HepG2 (cell line): Measurements from ENCODE around the gene OPA3. TPM values are rescaled to one million over a fixed set of nuclear protein-coding genes. Genes with fewer than 3 reads are reported as not detected.

Experiments
- ARNTL ChIP-seq: sonication (generic); formaldehyde crosslinking; IDR thresholded peaks from 2 replicates; pipeline ENCODE4 v1.4.0; 2020; ENCODE audit warnings: mild to moderate bottlenecking, missing genetic modification reagents
- CTCF ChIP-seq: sonication (generic); formaldehyde crosslinking; IDR thresholded peaks from 2 replicates; pipeline ENCODE4 v1.5.0; 2020; ENCODE audit warnings: mild to moderate bottlenecking, missing genetic modification reagents, moderate library complexity
- EP300 ChIP-seq, 3 experiments: sonication (generic) in 1 of 3; formaldehyde crosslinking in 1 of 3; IDR thresholded peaks; 2 replicates each; pipeline versions ENCODE4 v1.5.1 to v1.6.1; 2011 to 2020; ENCODE audit warnings: low read depth in 2 of 3, low read length in 2 of 3, borderline replicate concordance in 1 of 3, improper control_type of control experiment in 1 of 3, mild to moderate bottlenecking in 1 of 3, missing genetic modification reagents in 1 of 3, moderate library complexity in 1 of 3
- HOXA5 ChIP-seq: sonication (generic); formaldehyde crosslinking; IDR thresholded peaks from 2 replicates; pipeline ENCODE4 v1.4.0; 2020; ENCODE audit warnings: missing genetic modification reagents
- JUN ChIP-seq: sonication (generic); formaldehyde crosslinking; IDR thresholded peaks from 2 replicates; pipeline ENCODE4 v1.4.0; 2020; ENCODE audit warnings: mild to moderate bottlenecking, missing genetic modification reagents
- MNT ChIP-seq: fragments of 450-650 bp; IDR thresholded peaks from 2 replicates; pipeline ENCODE4 v1.6.1; 2016
- PATZ1 ChIP-seq: sonication (generic); formaldehyde crosslinking; IDR thresholded peaks from 2 replicates; pipeline ENCODE4 v1.4.0; 2020; ENCODE audit warnings: missing genetic modification reagents
- PHF20 ChIP-seq: sonication (generic); formaldehyde crosslinking; IDR thresholded peaks from 2 replicates; pipeline ENCODE4 v1.5.0; 2020; ENCODE audit warnings: mild to moderate bottlenecking, missing genetic modification reagents
- PLSCR1 ChIP-seq: sonication (generic); formaldehyde crosslinking; IDR thresholded peaks from 2 replicates; pipeline ENCODE4 v1.5.0; 2020; ENCODE audit warnings: missing genetic modification reagents, mild to moderate bottlenecking, borderline replicate concordance
- ZKSCAN1 ChIP-seq: fragments of 150-350 bp; IDR thresholded peaks from 2 replicates; pipeline ENCODE4 v1.6.1; 2014; ENCODE audit warnings: low read length
- ZNF205 ChIP-seq: IDR thresholded peaks from 2 replicates; pipeline ENCODE4 v1.6.1; 2018; ENCODE audit warnings: missing biosample characterization, missing genetic modification reagents
- ZNF556 ChIP-seq: sonication (generic); formaldehyde crosslinking; IDR thresholded peaks from 2 replicates; pipeline ENCODE4 v1.4.0; 2020; ENCODE audit warnings: mild to moderate bottlenecking, missing genetic modification reagents, borderline replicate concordance
- ZNF570 ChIP-seq: sonication (generic); formaldehyde crosslinking; IDR thresholded peaks from 2 replicates; pipeline ENCODE4 v1.4.0; 2020; ENCODE audit warnings: mild to moderate bottlenecking, missing genetic modification reagents, borderline replicate concordance
- ZNF639 ChIP-seq: conservative IDR thresholded peaks from 2 replicates; pipeline ENCODE4 v1.6.1; 2018; ENCODE audit warnings: missing genetic modification reagents
- ZNF83 ChIP-seq: sonication (generic); formaldehyde crosslinking; IDR thresholded peaks from 2 replicates; pipeline ENCODE4 v1.4.0; 2020; ENCODE audit warnings: missing genetic modification reagents, mild to moderate bottlenecking, borderline replicate concordance
- ZSCAN21 ChIP-seq: sonication (generic); formaldehyde crosslinking; IDR thresholded peaks from 2 replicates; pipeline ENCODE4 v1.8.0; 2022; ENCODE audit warnings: mild to moderate bottlenecking, missing genetic modification reagents, moderate library complexity, borderline replicate concordance
- polyA plus RNA-seq, 8 experiments: library from polyadenylated mRNA; depleted of rRNA in 3 of 8; stranded (reverse) in 7 of 8; unstranded in 1 of 8; fragments of >200 nt; fragmentation: Illumina TruSeq in 4 of 8; extraction: Trizol in 4 of 8; gene quantifications; 2 replicates each; pipeline versions ENCODE4 v1.2.1 to v1.2.3, GENCODE V29; 2011 to 2016; ENCODE audit warnings: low read depth in 4 of 8, missing spikeins in 1 of 8, mixed read lengths in 1 of 8; ENCODE audit not compliant: insufficient read depth in 1 of 8
- total RNA-seq, 5 experiments: library from RNA; depleted of rRNA; stranded (reverse); fragments of >200 nt; fragmentation: Illumina TruSeq; extraction: Trizol; gene quantifications; 2 replicates each; pipeline ENCODE4 v1.2.3, GENCODE V29; 2016; ENCODE audit warnings: low read depth in 1 of 5
- TF ChIP-seq, protein P1 (sequence below): IDR thresholded peaks from 2 replicates; pipeline ENCODE4 v1.6.1; 2012; ENCODE audit warnings: inconsistent platforms
- TF ChIP-seq, protein P2 (sequence below): sonication (generic); formaldehyde crosslinking; IDR thresholded peaks from 2 replicates; pipeline ENCODE4 v1.8.1; 2023; ENCODE audit warnings: mild to moderate bottlenecking, inconsistent platforms, moderate library complexity, missing genetic modification reagents, borderline replicate concordance

OPA3 gene
- total and polyA plus RNA-seq, 2 of the 13 experiments (the other 11 are each of a cell fraction or from before 2014, with no cell fraction given): 8.3 to 17.7 TPM

DNA sequence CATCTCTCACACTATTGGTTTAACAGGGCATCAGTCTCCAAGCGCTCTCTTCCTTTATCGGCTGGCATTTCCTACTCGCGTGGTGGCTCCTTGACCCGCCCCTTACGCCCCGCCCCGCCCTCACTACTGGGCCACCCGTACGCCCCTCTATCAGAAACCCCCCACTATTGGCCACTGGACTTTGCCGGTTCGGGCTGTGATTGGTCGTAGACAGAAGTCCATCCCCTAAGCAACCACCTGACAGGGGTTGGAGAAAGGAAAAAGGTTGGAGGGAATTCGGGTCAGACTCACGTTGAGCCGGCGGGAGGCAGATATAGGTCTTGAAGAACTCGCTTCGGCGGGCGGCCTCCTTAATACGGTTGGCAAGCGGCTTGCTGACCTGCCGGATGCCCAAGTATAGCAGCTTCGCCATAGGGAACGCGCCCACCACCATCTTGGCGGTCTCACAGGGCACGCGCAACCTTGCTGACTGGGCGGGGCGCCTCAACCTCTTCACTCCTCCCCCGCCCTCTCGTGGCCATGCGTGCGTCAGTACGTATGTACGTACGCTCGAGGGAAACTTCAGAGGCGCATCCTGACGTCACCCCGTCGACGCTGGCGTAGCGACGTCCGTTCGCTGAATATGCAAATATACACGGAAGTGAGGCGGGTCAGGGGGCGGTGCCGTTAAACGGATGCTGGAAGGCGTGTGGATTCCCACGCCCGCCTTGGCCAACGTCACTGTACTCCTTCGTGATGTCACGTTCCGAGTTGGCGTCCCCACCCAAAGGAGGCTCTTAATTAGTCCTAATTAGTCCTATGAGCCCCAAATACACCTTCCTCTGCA, at the start of gene OPA3 (continued):
- TF ChIP-seq JUN (CRISPR knock-in tag) (no peak), ZSCAN21 (CRISPR knock-in tag) (peak; percentile 72; the same call in 1 of the 2 replicates), PLSCR1 (no peak), ZNF205 (no peak; the same call in 1 of the 2 replicates), ARNTL (CRISPR knock-in tag) (0 out of 2 replicates have a peak, but pooled peaks have one; percentile 33), MNT (peak; percentile 60), HOXA5 (CRISPR knock-in tag) (no peak), PATZ1 (CRISPR knock-in tag) (peak; percentile 51; the same call in 1 of the 2 replicates), ZNF570 (CRISPR knock-in tag) (no peak), ZNF83 (CRISPR knock-in tag) (0 out of 2 replicates have a peak, but pooled peaks have one; percentile 45), PHF20 (CRISPR knock-in tag) (peak; percentile 78), ZNF639 (CRISPR knock-in tag) (0 out of 2 replicates have a peak, but pooled peaks have one; percentile 33), ZKSCAN1 (no peak), EP300 (IDR thresholded peaks at IDR 0.05; ENCODE audit: low read depth in 2 of 2, low read length in 2 of 2) (peak in 1 of 2 experiments; percentile 53; a peak in 1 of 4 replicates), EP300 (CRISPR knock-in tag; IDR thresholded peaks at IDR 0.05; ENCODE audit: borderline replicate concordance) (no peak), ZNF556 (peak; percentile 36; the same call in 1 of the 2 replicates), CTCF (CRISPR knock-in tag) (peak; percentile 25; the same call in 1 of the 2 replicates)
- TF ChIP-seq, protein P1, sequence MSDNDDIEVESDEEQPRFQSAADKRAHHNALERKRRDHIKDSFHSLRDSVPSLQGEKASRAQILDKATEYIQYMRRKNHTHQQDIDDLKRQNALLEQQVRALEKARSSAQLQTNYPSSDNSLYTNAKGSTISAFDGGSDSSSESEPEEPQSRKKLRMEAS: peak; percentile 83
- TF ChIP-seq, protein P2, sequence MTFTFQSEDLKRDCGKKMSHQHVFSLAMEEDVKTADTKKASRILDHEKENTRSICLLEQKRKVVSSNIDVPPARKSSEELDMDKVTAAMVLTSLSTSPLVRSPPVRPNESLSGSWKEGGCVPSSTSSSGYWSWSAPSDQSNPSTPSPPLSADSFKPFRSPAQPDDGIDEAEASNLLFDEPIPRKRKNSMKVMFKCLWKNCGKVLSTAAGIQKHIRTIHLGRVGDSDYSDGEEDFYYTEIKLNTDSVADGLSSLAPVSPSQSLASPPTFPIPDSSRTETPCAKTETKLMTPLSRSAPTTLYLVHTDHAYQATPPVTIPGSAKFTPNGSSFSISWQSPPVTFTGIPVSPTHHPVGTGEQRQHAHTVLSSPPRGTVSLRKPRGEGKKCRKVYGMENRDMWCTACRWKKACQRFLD (CRISPR knock-in tag): no peak
